Right lobe of liver (tissue), 4 donors: ENCODE results near the gene CYP4F22.

Experiments
- CTCF ChIP-seq, 4 donors: fragments of 200-600 bp in 3 of 4; fragments of 450-650 bp in 1 of 4; IDR thresholded peaks; one replicate each; pipeline versions ENCODE4 v1.5.1 to v1.8.0; 2016 to 2022; ENCODE audit warnings: antibody characterized with exemption in 4 of 4, mild to moderate bottlenecking in 2 of 4
- POLR2A ChIP-seq: fragments of 450-650 bp; IDR thresholded peaks from one replicate; pipeline ENCODE4 v1.6.1; 2017; ENCODE audit warnings: antibody characterized with exemption, mild to moderate bottlenecking
- donor health status: DM: no; HTN: no; CAD: no.
- donor health status: DM: no; HTN: no; CAD: no.
- donor health status: DM: no; HTN: yes; CAD: no.

- TF ChIP-seq CTCF (IDR thresholded peaks at IDR 0.05) (no peak), POLR2A (no peak)
Measured at GRCh38 chr19:15584095-15584494, 75.8 kb downstream of the CYP4F22 start.
